LNCaP clone FGC (cell line): ENCODE measurements around the gene SHB.
"Not testable (repeated sequence)": the region's sequence is repeated elsewhere in the genome, so short reads cannot be mapped to it uniquely, and the experiment has no call there.

Source experiments
- DNase-seq: peaks from one replicate; pipeline ENCODE4 v3.0.0-alpha.2; 2011; ENCODE audit warnings: low read depth
- H3K4me3 ChIP-seq: 2 replicates; pipeline ENCODE4 v1.5.1; 2011; ENCODE audit warnings: mild to moderate bottlenecking, low read depth, low read length, control low read depth
- TF ChIP-seq, protein P1 (sequence below): IDR thresholded peaks from 2 replicates; pipeline ENCODE4 v1.5.1; 2012; ENCODE audit warnings: mild to moderate bottlenecking; ENCODE audit not compliant: control insufficient read depth, insufficient read depth; ENCODE audit errors: extremely low read depth

Gene SHB

DNA sequence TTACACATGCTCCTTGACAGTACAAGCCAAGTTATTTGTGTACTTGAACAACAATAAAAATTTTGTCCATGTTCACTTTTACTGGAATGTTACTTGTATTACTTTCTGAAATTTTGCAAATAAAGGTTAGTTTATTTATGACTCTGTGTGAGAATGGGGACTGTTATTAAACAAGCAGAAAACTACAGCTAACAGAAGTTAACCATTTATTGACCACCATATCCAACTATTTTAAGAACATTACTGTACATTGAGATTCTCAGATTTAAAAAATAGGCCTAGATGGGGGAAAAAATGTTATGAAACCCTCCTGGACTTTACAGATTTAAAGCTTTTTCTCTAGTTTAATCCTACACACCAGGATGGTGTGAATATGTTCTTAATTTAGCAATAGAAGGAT lies 166.9 kb downstream of the SHB start:
- TF ChIP-seq, protein P1, sequence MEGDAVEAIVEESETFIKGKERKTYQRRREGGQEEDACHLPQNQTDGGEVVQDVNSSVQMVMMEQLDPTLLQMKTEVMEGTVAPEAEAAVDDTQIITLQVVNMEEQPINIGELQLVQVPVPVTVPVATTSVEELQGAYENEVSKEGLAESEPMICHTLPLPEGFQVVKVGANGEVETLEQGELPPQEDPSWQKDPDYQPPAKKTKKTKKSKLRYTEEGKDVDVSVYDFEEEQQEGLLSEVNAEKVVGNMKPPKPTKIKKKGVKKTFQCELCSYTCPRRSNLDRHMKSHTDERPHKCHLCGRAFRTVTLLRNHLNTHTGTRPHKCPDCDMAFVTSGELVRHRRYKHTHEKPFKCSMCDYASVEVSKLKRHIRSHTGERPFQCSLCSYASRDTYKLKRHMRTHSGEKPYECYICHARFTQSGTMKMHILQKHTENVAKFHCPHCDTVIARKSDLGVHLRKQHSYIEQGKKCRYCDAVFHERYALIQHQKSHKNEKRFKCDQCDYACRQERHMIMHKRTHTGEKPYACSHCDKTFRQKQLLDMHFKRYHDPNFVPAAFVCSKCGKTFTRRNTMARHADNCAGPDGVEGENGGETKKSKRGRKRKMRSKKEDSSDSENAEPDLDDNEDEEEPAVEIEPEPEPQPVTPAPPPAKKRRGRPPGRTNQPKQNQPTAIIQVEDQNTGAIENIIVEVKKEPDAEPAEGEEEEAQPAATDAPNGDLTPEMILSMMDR = no peak

DNA sequence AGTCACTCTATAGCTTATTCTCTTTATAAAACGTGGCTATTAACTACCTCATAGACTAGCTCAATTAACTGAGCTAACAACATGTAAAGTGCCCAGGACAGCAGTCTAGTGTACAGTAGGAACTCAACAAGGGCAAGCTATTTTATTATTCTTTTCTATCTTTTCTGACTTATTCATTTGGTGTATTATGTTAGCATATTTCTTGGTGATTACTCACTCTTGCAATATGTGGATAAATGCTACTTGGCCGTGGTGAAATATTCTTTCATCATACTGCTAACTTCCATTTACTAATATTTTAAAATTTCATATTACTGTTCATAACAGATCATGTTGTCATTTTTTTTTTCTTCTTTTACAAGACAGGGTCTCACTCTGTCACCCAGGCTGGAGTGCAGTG lies 170.0 kb downstream of the SHB start:
- TF ChIP-seq, protein P1 = no peak
- no peak for DNase-seq
- H3K4me3 ChIP-seq = no peak overlapping the region

More for the DNA sequence above, 166.9 kb downstream of the SHB start:
- no peak for DNase-seq
- no peak overlapping the region; the same call in 1 of the 2 replicates for H3K4me3 ChIP-seq

DNA sequence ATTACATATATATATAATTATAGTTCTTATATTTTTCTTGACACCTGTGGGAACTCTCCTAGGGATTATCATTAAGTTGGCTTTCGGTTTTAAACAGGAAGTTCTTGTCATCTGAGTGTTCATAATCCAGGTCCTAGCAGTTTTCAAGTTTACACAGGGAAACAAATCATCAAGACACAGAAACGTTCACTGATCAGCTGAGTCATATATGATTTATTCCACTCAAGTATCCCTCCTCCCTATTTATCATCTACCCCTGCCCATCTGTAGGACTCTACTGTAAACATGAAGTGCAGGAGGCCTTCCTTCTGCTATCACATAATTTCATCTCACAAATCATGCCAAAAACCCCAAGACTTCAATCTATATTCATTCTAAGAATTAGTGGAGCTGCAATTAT lies 171.4 kb downstream of the SHB start:
- TF ChIP-seq, protein P1 = no peak
- no peak for DNase-seq
- no peak overlapping the region for H3K4me3 ChIP-seq

DNA sequence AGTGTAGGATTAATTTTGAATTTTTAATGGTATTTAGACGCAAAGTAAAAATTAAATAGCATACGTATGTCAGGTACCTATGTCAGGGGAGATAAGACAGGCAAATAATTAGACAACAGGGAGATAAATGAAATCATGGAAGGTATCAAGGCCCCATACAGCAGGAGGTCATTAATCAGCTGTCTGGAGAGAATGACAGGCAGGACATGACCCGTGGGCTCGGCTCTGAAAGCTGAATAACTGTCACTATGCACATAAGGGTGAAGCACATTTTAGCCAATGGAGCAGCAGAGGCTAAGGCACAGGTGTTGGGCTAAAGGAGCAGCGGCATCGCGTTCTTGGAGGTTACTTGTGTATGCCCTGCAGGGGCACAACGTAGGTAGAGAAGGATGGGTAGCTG lies 177.0 kb downstream of the SHB start:
- no peak for DNase-seq
- no peak overlapping the region for H3K4me3 ChIP-seq
- TF ChIP-seq, protein P1 = no peak

DNA sequence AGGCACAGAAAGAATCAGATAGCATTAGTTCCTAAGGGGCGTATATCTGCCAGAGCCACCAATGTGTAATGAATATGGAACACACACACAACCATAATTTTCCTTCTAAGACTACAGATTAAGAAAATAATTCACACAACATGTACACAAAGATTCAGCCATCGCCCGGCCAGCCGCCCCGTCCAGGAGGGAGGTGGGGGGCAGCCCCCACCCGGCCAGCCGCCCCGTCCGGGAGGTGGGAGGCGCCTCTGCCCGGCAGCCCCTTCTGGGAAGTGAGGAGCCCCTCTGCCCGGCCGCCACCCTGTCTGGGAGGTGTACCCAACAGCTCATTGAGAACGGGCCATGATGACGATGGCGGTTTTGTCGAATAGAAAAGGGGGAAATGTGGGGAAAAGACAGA lies 178.0 kb downstream of the SHB start:
- DNase-seq, H3K4me3 ChIP-seq: not testable (repeated sequence)

DNA sequence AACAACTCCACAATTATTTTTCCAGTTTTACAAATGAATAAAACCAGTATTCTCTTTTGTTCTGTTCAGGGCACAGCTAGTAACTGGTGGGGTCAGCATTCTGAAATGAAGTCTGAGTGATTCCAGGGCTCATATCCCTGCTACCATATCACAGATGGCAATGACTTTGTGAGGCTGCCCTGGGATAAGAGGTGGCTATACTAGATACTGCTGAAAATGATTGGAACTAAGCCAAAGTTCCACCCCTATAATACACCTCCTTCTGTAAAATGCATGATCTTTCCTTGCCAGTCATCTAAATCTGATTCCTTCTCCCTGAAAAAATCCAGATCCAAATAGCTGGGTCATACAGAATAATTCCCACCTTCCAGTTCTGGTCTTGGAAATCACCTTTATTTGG lies 179.5 kb downstream of the SHB start:
- TF ChIP-seq, protein P1 = no peak
- no peak overlapping the region for H3K4me3 ChIP-seq
- DNase-seq = no peak

DNA sequence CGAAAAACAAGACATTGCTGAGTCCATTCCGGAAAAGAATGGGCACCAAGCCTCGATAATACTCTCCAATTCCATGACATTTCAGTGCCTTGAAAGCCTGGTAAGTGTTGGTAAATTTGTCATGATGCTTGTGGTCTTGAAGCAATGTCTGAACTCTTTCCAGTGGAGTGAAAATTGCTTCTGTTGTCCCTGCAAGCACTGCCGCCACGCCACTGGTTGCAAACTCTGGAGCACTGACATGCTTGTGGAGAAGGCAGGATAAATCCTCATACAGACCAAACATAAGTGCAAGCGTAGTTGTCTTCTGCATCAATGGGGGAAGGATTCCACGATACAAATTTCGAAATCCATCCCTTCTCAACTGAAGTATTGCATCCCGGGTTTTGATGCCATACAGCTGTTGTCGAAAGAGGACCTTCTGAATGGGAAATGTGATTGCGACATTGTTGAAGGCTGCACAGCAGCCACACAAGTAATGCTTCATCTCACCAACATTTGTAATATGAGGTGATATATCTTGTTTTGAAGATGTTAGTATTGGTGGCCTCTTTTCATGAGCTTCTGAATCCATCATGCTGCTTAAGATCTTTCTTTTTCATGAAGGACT lies 180.9 kb downstream of the SHB start:
- not testable (repeated sequence) for DNase-seq

DNA sequence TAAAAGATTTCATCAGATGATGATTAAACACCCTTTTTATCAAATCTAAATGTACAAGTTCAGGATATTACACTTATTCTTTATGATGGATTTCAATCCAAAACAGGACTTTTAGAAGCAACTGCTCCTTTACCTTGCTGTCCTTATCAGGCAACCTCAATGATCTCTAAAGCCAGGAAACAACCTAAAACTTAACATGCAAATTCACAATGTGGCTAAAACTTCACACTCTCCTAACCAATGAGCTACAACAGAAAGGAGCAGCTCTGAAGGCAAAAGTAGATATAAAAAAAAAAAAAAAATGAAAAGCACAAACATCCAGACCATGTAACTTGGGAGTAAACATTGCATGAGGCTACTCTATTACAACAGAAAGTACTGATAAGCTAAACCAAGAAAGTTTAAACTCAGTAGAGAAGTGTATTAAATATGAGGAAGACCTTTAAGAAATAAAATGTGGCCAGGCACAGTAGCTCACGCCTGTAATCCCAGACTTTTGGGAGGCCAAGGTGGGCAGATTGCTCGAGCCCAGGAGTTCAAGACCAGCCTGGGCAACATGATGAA lies 188.0 kb downstream of the SHB start:
- TF ChIP-seq, protein P1 = no peak

More for the DNA sequence above, 180.9 kb downstream of the SHB start:
- not testable (repeated sequence) for H3K4me3 ChIP-seq

More for the DNA sequence above, 188.0 kb downstream of the SHB start:
- H3K4me3 ChIP-seq = no peak overlapping the region
- DNase-seq = no peak
